GDM1 (cell line): Measurements from ENCODE around the gene RBP2.

Source experiments
- DNase-seq: peaks from one replicate; lab custom pipeline; 2025; lab: John Stamatoyannopoulos, UW

RBP2 gene

GRCh38 chr3:139481116-139481515, 4.8 kb upstream of the RBP2 start:
- DNase-seq: no peak

DNA sequence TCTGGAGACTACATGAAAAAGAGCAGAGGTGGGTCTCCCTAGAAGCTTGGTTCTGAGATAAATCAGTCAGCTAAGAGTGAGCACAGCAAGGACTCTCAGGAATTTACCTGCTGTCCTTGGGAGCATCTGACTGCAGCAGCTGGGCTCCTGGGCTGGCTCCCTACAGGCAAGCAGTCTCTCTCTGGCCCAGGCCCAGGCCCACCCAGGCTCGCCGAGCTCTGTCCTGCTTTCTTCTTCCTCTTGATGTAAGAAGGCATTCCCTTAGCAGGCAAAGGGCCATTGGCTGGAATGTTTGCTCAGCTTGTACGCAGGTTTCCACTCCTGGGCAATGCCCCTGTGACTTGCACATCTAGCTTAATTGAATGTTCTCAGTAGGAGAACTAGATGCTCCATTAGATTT, 4.3 kb upstream of the RBP2 start:
- no peak for DNase-seq

DNA sequence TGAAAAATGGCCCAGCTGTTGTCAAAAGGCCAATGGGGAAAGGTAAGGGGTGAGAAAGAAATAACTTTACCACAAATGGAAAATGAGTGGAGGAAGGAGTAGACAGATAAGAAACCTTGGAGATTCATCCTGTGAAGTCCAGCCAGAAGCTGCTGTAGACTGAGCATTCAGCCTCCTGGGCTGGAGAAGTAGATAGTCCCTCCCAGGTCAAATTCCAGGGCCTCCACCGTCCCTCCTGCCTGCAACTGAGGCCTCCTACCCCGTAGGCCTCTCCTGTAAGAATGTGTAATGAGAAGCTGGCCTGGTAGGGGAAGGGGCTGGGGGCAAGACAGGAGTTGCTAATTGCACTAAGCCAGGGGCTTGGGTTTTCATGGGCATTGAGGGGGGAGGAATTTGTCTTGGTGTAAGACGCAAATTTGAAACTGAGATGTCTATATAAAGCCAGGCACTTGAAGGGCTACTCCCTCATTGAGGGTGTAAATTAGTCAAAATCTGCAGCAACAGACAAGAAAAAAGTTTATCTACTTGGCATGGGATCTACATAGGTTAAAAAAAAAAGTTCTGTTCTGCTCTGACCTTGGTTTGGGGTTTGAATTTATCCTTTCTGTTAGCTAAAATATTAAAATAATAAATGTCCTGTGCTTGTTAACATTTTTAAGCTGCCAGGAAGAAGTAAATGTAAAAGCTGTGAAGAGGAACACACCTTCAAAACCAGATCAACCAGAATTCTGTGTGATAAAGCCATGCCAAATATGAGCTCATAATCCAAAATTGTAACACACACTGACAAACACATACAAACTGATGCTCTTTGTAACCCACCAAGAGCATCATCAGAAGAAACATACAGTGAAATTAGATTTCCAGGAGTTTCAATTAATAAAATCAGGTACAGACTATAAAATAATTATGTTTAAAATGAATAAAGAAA, 1.7 kb upstream of the RBP2 start:
- no peak for DNase-seq

DNA sequence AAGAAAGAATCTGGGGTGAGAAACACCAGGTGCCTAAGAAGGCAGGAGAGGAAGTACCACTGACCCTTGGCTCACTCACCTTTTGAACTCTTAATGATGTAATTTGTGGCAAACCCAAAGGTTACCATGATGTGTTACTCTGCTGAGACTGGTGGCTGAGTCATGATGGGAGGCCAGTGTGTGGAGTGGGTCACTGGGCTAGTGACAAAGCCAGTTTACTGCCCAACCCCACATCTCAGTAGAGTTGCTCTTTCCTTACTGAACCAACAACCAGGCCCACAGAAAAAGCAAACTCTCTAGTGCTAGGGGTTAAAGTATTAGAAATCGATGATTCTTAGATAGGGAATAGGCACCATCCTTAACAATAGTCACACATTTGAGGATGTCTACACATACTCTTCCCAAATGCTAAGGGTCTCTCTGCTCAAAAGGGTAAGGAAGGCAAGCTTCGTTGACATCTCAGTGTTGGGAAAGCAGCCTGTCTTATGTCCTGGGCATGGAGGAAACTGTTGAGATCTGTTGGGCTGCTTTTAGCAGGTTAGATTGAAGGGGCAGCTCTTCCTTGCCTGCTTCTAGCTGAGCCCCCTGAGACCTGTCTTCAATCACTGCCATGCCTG, 3.1 kb downstream of the RBP2 start:
- no peak for DNase-seq

DNA sequence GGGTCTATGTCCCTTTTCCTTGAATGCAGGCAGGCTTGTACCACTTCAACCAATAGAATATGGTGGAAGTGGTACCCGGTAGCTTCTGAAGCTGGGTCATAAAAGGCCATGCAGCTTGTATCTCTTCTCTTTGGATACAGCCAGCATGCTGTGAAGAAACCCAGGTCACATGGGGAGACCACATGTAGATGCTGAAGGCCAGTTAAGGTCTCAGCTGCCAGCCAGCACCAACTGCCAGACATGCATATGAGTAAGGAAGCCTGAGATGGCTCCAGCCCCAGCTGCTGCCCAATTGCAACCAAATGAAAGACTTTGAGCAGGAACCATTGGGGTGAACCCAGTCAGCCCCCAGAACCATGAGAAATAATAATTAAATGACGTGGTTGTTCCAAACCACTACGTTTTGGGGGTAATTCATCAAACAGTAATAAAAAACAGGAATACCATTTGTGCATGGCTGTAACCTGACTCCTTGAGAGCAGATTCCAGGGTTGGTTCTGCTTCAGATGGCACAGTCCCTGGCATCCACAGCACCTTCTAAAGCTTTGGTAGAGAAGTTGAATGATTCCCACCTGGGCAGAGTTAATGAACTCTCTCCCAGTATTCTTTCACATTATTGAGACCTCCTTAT, 3.8 kb downstream of the RBP2 start:
- DNase-seq: no peak

DNA sequence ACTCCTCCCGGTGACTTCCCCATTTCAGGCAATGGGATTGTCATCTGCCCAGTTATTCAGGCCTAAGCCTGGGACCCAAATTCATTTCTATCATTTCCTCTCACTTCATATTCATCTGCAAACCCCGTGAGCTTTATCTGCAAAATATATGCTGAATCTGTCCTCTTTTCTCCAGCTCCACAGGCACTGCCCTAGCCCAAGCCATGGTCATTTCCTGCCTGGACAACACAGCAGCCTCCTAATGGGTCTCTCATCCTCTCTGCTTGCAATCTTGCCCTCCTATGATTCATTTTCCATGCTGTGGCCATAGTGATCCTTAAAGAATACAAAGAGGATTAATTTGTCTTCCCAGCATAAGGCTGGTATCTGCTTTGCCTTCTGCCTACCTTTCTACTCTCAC, 6.1 kb downstream of the RBP2 start:
- DNase-seq: no peak

DNA sequence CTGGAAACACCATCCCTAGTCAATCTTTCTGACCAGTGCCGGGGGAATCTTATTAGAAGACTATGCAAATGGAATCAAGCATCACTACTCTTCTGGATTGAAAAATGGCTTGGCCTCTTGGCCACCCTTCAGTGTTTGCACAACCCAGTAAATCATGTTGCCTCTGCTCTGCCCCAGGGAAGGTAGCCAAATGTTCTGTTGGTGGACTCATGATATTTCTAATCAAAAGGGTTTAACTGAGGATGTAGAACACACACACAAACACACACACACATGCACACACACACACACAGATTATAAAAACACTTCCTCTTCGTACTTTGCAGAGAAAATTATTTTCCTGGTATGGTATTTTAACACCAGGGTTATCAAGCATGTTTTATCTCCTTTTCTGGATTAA, 7.9 kb downstream of the RBP2 start:
- DNase-seq: no peak

DNA sequence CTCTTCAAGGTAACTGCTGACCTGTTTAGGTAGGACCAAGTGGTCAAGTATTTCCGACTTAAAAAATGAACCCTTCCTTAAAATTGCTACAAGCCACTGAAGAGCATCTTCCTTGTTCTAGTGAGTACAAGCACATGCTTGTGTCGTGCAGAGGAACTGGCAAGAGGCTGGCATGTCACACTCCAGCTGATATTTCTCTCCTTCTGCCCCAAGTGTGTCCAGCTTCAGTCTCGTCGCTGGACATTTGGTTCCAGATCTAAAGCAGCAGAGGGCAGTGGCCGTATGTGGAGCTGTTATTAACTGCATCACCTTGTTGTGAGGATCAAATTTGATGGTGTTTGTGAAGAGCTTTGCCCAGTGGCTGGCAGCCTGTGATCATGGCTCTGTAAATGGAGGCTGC, 10.0 kb downstream of the RBP2 start:
- no peak for DNase-seq

DNA sequence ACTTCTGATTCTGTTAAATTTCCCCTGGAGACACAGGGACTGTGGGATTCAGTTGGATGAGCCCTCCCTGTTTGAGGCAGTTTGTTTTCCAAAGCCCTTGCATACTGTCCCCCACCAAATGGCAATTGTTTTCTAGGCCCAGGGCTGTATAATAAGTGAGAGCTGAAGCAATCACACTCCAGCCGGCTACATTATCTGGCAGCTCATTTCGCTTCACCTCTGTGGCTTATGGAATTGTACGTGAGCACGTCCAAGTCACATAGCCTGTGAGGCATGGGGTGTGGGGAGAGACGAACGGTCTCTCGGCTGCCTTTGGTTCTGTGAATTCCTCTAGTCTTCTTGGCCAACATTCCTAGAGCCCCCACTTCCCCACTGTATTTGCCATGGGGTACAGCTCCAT, 10.7 kb downstream of the RBP2 start:
- no peak for DNase-seq

DNA sequence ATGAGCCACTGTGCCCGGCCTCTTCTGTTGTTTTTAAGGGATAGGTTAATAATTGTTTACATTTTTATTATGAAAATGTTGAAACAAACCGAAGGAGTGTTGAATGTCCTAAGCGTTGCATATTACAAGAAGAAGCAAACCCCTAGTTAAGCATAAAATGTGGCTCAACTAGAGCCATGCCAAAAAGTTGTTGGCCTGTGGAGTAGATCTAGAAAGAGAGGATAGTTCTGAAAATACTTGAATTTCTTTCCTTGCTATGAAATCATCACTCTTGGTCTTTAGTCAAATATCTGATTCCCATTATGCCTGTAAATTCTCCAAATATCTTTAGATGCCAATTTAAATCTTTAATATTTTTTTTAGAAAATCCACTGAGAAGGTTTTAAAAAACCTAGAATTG, 12.8 kb downstream of the RBP2 start:
- DNase-seq: no peak

GRCh38 chr3:139460529-139460928, 15.8 kb downstream of the RBP2 start:
- DNase-seq: no peak

DNA sequence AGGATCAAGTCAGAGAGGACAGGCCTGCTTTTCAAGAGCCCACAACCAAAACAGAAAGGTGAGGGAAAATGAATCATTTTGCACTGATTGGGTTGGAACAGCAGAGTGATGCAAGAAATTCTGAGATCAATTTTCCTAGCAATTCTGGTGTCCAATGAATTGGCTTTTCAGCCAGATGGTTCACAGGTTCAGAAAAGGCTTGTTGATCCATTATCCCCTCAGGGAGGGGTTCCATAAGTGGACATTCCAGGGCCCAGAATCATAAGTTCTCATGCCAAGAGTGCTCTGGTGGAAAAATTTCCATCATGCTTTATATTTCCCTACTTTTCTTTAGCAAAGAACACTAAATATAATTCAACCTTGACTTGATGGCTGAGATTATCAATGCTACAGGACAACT, 16.2 kb downstream of the RBP2 start:
- no peak for DNase-seq

- DNase-seq: no peak
Observed at GRCh38 chr3:139458348-139458747, 18.0 kb downstream of the RBP2 start.

GRCh38 chr3:139457066-139457465, 19.2 kb downstream of the RBP2 start:
- no peak for DNase-seq

DNA sequence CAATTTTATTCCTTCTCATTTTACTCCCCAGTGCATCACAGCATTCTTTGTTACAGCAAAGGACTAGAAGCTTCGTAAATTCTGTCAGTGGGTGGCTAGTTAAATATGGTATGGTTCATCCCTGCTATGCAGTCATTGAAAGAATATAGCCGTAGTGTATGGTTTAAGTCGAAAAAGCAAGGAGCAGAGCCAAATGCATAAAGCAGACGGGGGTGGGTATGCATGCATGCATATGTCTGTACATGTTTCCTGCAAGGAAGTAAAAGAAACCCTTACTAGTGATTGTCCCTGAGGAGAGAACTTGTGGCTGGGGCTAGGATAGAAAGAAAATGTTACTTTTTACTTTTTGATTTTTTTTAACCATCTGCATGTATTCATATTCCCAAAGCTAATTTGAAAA, 19.9 kb downstream of the RBP2 start:
- DNase-seq: no peak

DNA sequence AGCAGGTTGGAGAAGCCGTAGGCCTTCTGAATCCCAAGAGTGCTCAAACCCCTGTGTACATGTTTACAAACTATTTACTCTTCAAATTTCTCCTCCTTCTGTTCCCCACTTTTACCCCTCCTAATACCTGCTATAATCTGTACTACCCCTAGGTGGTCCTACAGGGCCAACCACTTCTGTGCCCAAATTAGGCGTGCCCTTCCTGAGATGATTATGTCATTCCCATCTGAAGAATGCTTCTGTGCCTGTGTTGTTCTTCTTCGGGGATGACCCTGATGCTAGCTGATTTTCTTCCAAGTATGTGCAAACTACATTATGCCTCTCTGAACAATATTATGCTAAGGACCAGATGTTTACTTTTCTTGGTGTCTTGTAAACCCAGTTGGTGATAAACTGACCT, 20.5 kb downstream of the RBP2 start:
- no peak for DNase-seq

DNA sequence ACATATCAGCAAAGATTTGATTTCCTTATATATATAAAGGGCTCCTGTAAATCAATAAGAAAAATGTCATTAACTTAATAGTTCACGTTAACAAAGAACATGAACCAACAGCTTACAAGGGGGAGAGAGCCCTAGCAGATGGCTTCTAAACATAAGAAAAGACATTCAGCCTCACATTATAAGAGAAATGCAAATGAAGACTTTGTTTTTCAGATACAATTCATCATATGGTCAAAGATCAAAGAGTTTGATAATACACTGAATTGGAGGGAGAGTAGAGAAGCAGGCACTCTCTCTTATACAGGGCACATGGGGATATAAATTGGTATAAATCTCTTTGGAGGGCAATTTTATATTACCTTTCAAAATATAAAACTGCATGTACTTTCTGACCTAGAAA, 21.1 kb downstream of the RBP2 start:
- DNase-seq: no peak

- DNase-seq: no peak
Observed at GRCh38 chr3:139454346-139454745, 22.0 kb downstream of the RBP2 start.

GRCh38 chr3:139450159-139450558, 26.2 kb downstream of the RBP2 start:
- no peak for DNase-seq

GRCh38 chr3:139449566-139449965, 26.8 kb downstream of the RBP2 start:
- no peak for DNase-seq

- DNase-seq: no peak
Observed at GRCh38 chr3:139448104-139448503, 28.2 kb downstream of the RBP2 start.

DNA sequence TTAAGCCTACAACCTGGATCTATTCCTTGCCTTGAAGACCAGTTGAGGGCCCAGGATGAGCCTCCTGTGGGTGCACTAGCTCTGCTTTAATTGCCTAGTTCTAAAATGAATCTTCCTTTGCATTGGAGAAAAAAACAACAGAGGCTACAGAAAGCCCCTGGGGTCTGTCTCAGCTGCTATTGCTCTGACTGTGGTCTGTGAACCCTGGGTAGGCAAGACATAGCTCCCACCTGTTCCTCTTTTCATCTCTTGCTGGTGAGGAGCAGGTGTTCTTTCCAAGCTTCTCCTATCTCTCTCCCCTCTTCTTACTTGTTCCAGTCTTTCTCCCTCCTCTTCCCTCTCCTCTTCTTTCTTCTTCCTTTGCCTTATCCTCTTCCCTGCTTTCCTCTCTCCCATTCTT, 28.8 kb downstream of the RBP2 start:
- DNase-seq: no peak

GRCh38 chr3:139444446-139444845, 31.9 kb downstream of the RBP2 start:
- no peak for DNase-seq
